ENCODE results near the gene CPSF6.
"Not testable (repeated sequence)": the region's sequence is repeated elsewhere in the genome, so short reads cannot be mapped to it uniquely, and the experiment has no call there.

CPSF6 gene

GRCh38 chr12:69243099-69244084 is 4.0 kb downstream of the CPSF6 start:
- Mint-ChIP-seq H3K4me1 (peaks cover 66% of the 10 kb centered on the region), H3K27me3 (no peaks in the 10 kb centered on the region), H3K4me3 (peak overlapping the region; percentile 72 to 95), H3K27ac (peak overlapping the region; percentile 54 to 69), H3K9me3 (no peaks in the 10 kb centered on the region)
- DNase-seq, result no peak
- peak; percentile 54 for ATAC-seq

- no peak for DNase-seq
- Mint-ChIP-seq H3K27ac (no peak overlapping the region), H3K9me3 (no peaks in the 10 kb centered on the region), H3K27me3 (no peaks in the 10 kb centered on the region), H3K4me1 (peaks cover 80% of the 10 kb centered on the region), H3K4me3 (peak overlapping the region; percentile 2 to 56)
- ATAC-seq, result no peak
Measured at GRCh38 chr12:69247268-69248018, 8.1 kb downstream of the CPSF6 start.

- ATAC-seq (no peak), DNase-seq (no peak)
- peak overlapping the region in 1 of 2 donors; percentile 84 for H3K27ac Mint-ChIP-seq
- H3K27me3 Mint-ChIP-seq, result no peaks in the 10 kb centered on the region
- H3K4me3 Mint-ChIP-seq, result no peak overlapping the region
- peaks cover 64% of the 10 kb centered on the region for H3K4me1 Mint-ChIP-seq
- H3K9me3 Mint-ChIP-seq, result no peaks in the 10 kb centered on the region
Measured at GRCh38 chr12:69252033-69252432, 12.7 kb downstream of the CPSF6 start.

- H3K4me1 Mint-ChIP-seq, result peaks cover 46% of the 10 kb centered on the region
- no peak overlapping the region for H3K4me3 Mint-ChIP-seq
- DNase-seq (no peak), ATAC-seq (peak; percentile 80)
- no peaks in the 10 kb centered on the region for H3K27me3 Mint-ChIP-seq
- peak overlapping the region in 1 of 2 donors; percentile 62 for H3K27ac Mint-ChIP-seq
- no peaks in the 10 kb centered on the region for H3K9me3 Mint-ChIP-seq
Measured at GRCh38 chr12:69254046-69254445, 14.7 kb downstream of the CPSF6 start.

- H3K4me3 Mint-ChIP-seq, result no peak overlapping the region
- H3K4me1 Mint-ChIP-seq, result peaks cover 38% of the 10 kb centered on the region
- no peak overlapping the region for H3K27ac Mint-ChIP-seq
- H3K9me3 Mint-ChIP-seq, result no peaks in the 10 kb centered on the region
- no peaks in the 10 kb centered on the region for H3K27me3 Mint-ChIP-seq
- ATAC-seq (no peak), DNase-seq (no peak)
Measured at GRCh38 chr12:69254862-69255261, 15.5 kb downstream of the CPSF6 start.

- Mint-ChIP-seq H3K27ac (no peak overlapping the region), H3K27me3 (no peaks in the 10 kb centered on the region), H3K4me3 (no peak overlapping the region), H3K4me1 (peaks cover 9% of the 10 kb centered on the region), H3K9me3 (no peaks in the 10 kb centered on the region)
- DNase-seq (no peak), ATAC-seq (no peak)
Measured at GRCh38 chr12:69258655-69259054, 19.3 kb downstream of the CPSF6 start.

- ATAC-seq (no peak), DNase-seq (no peak)
- Mint-ChIP-seq H3K27ac (no peak overlapping the region), H3K4me3 (no peak overlapping the region), H3K4me1 (peaks cover 8% of the 10 kb centered on the region), H3K27me3 (no peaks in the 10 kb centered on the region), H3K9me3 (no peaks in the 10 kb centered on the region)
Measured at GRCh38 chr12:69262264-69262974, 23.1 kb downstream of the CPSF6 start.

GRCh38 chr12:69265205-69265604 is 25.8 kb downstream of the CPSF6 start:
- no peak for DNase-seq
- ATAC-seq, result no peak

GRCh38 chr12:69265633-69266032 is 26.3 kb downstream of the CPSF6 start:
- H3K4me3 Mint-ChIP-seq, H3K9me3 Mint-ChIP-seq, H3K27ac Mint-ChIP-seq, H3K27me3 Mint-ChIP-seq, ATAC-seq, DNase-seq: not testable (repeated sequence)
- peaks cover 13% of the 10 kb centered on the region for H3K4me1 Mint-ChIP-seq

More at GRCh38 chr12:69265205-69265604, 25.8 kb downstream of the CPSF6 start:
- Mint-ChIP-seq H3K4me1 (peaks cover 13% of the 10 kb centered on the region), H3K27ac (no peak overlapping the region), H3K9me3 (no peaks in the 10 kb centered on the region), H3K4me3 (no peak overlapping the region), H3K27me3 (no peaks in the 10 kb centered on the region)

GRCh38 chr12:69266036-69266635 is 26.8 kb downstream of the CPSF6 start:
- ATAC-seq (no peak), DNase-seq (no peak)

GRCh38 chr12:69269736-69270135 is 30.4 kb downstream of the CPSF6 start:
- Mint-ChIP-seq H3K27ac (no peak overlapping the region), H3K27me3 (no peaks in the 10 kb centered on the region), H3K4me3 (no peak overlapping the region), H3K4me1 (peaks cover 30% of the 10 kb centered on the region), H3K9me3 (no peaks in the 10 kb centered on the region)
- DNase-seq (no peak), ATAC-seq (no peak)

More at GRCh38 chr12:69266036-69266635, 26.8 kb downstream of the CPSF6 start:
- no peak overlapping the region for H3K4me3 Mint-ChIP-seq
- H3K27ac Mint-ChIP-seq, result no peak overlapping the region
- H3K9me3 Mint-ChIP-seq, result no peaks in the 10 kb centered on the region
- peaks cover 13% of the 10 kb centered on the region for H3K4me1 Mint-ChIP-seq
- no peaks in the 10 kb centered on the region for H3K27me3 Mint-ChIP-seq

- DNase-seq, result no peak
- Mint-ChIP-seq H3K27ac (no peak overlapping the region), H3K9me3 (no peaks in the 10 kb centered on the region), H3K4me3 (no peak overlapping the region), H3K4me1 (peaks cover 34% of the 10 kb centered on the region), H3K27me3 (no peaks in the 10 kb centered on the region)
- ATAC-seq, result no peak
Measured at GRCh38 chr12:69272511-69272910, 33.1 kb downstream of the CPSF6 start.

- no peaks in the 10 kb centered on the region for H3K27me3 Mint-ChIP-seq
- H3K4me3 Mint-ChIP-seq, result no peak overlapping the region
- H3K27ac Mint-ChIP-seq, result no peak overlapping the region
- ATAC-seq (no peak), DNase-seq (no peak)
- H3K9me3 Mint-ChIP-seq, result no peaks in the 10 kb centered on the region
- peaks cover 39% of the 10 kb centered on the region for H3K4me1 Mint-ChIP-seq
Measured at GRCh38 chr12:69274861-69275260, 35.5 kb downstream of the CPSF6 start.

- ATAC-seq, result no peak
- no peaks in the 10 kb centered on the region for H3K9me3 Mint-ChIP-seq
- peaks cover 39% of the 10 kb centered on the region for H3K4me1 Mint-ChIP-seq
- peak overlapping the region in 1 of 2 donors; percentile 77 for H3K27ac Mint-ChIP-seq
- no peak for DNase-seq
- H3K4me3 Mint-ChIP-seq, result no peak overlapping the region
- no peaks in the 10 kb centered on the region for H3K27me3 Mint-ChIP-seq
Measured at GRCh38 chr12:69275471-69275891, 36.1 kb downstream of the CPSF6 start.
